Stimulated activated CD8-positive, alpha-beta memory T cell treated with anti-CD3 and anti-CD28 coated beads, Interleukin-15, amount 100 ng/mL, for 24 hours (primary cell): Measurements from ENCODE around the gene IPO13.

Source experiments
- DNase-seq: peaks from one replicate; pipeline ENCODE4 v3.0.0-alpha.2; 2020; ENCODE audit warnings: low read depth

IPO13 gene

DNA sequence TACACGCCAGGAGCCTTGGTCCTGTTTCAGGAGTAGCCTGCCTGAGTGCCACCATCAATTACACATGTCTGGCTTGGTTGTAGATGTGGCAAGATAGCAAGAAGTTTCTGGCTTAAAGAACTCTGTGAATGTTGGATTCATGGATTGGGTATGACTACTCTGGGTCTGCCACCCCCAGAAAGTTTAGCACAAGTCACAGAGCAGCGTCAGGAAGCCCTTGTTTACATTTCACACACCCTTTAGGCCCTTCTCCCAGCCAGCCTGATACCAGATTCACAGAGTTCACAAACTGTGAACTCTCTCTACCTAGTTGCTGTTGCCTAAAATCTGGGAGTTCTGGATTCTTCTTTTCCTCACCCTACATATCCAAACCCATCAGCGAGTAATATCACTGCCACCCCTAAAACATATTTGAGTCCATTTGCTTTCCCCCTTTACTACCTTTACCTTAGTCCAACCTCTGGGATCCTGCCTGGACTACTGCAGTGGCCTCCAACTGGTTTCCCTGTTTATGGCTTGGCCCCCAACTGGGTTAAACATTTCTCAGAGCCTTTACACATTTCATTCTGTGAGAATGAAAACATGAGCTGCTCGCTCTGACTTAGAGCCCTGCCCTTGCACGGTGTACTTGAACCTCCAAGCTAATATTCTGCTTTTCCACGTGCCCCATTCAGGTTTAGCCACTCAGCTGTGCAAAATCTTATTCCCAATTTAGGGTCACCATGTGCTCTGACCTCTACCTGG is 40.6 kb downstream of the IPO13 start:
- no peak for DNase-seq

DNA sequence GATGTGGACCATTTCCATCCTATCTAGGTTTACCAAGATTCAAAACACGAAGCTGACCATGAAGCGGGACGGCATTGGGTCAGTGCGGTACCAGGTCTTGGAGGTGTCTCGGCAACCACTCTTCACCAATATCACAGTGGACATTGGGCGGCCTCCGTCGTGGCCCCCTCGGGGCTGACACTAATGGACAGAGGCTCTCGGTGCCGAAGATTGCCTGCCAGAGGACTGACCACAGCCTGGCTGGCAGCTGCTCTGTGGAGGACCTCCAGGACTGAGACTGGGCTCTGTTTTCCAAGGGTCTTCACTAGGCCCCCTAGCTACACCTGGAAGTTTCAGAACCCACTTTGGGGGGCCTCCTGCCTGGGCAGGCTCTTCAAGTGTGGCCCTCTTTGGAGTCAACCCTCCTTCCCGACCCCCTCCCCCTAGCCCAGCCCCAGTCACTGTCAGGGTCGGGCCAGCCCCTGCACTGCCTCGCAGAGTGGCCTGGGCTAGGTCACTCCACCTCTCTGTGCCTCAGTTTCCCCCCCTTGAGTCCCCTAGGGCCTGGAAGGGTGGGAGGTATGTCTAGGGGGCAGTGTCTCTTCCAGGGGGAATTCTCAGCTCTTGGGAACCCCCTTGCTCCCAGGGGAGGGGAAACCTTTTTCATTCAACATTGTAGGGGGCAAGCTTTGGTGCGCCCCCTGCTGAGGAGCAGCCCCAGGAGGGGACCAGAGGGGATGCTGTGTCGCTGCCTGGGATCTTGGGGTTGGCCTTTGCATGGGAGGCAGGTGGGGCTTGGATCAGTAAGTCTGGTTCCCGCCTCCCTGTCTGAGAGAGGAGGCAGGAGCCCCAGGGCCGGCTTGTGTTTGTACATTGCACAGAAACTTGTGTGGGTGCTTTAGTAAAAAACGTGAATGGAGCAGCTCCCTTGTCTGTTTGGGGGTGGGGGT is 43.8 kb downstream of the IPO13 start:
- DNase-seq, result no peak

DNA sequence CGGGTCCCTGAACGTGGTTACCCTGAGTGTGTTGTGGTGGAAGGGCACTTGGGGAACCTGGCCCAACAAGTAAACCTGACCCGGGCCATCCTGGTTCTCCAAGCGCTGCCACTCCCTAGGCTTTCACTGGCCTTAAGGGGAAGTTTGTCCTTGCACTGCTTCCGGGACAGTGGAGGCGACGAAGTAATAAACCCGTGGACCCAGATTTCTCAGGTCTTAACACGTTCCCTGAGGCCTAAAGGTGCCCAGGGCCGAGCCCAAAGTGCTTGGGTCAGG is 44.4 kb downstream of the IPO13 start:
- DNase-seq, result no peak

DNA sequence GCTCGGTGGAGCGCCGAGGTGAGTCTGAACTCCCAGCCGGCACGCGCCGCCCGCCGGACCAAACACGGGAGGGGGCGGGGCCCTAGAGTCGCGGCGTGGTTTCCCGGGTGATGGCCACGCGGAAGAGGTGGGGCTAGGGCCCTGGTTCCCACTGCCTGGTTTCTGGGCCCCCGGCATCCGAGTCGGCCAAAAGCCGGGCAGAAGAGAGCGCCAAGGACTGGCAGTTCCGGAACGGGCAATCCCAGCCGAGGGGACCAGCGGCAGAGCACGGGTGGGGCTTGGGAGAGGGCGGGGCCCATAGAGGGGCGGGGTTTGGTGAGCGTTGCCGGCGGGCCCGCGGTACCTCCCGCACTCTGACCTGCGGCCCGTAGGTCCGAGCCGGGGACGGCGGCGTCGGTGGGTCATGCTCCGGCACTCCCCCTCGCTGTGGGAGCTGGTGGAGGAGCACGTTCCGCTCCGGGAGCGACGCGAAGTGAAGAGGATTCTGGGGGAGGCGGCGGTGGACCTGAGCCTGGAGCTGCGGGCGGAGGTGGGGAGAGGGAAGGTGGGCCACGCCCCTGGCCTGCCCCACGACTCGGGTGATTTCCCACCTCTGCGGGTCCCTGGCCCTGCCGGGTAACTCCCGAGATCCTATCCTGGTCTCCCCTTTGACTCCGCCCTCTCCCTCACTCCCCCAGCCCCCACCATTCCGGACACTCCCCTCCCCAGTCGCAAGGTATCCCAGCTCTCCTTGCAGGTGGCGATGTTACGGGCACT is 44.9 kb downstream of the IPO13 start, which contains the start of gene CCDC24:
Gene CCDC24, plus strand, starts transcription at position 124 of the 756 bp plus-strand sequence. Its CDS starts 280 bp downstream, at position 404.
- DNase-seq, result peak; percentile 58

DNA sequence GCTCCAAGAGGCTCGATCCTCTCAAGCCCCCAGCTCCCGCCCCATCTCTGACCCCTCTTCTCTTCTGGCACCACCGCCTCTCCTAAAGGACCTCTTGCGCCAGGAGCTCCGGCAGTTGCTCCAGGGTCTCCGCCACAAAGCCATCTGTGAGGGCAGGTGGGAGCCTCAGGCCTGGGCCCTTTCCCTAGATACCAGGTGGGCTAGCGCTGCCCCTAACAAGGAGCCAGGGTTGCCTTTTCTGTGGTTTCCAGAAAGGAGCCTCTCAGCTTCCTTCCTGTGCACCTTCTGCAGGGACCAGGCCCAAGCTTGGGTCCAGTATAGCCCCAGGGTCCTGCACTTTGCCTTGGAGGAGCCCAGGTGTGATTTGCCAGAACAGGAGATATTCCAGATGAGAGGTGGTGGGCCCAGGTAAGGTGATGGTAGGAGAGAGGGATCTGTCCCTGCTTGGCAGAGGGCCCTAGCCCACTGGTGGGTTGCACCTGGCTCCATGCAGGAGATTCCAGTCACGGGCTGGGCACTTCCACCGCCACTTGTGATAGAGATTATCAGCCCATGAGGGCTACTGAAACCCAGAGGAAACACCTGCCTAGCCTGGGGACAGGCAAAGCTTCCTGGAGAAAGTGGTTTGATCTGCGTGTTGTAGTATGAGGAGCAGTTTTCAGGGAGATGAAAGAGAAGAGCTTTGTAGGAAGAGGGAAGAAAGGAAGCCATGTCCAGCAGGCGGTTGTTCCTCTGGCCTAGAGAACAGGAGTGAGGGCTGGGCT is 45.7 kb downstream of the IPO13 start:
- no peak for DNase-seq

DNA sequence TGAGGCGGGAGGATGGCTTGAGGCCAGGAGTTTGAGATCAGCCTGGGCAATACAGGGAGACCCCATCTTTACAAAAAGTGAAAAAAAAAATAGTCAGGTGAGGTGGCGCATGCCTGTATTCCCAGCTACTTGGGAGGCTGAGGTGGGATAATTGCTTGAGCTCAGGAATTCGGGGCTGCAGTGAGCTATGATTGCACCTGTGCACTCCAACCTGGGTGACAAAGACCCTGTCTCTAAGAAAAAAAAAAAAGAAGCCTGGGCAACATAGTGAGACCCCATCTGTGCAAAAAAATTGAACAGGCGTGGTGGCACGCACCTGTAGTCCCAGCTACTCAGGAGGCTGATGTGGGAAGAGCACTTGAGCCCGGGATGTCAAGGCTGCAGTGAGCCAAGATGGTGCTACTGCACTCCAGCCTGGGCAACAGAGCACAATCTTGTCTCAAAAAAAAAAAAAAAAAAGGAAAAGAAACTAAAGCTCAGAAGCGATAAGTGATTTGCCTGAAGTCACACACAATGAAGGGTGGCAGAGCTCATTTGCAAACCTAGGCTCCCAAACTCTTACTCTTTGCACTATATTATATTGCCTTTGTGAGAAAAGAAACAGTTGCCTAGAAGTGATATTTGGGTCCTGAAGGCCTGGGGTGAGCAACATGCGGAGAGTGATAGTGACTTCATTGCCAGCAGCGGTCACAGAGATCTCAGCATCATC is 46.6 kb downstream of the IPO13 start:
- DNase-seq, result no peak

DNA sequence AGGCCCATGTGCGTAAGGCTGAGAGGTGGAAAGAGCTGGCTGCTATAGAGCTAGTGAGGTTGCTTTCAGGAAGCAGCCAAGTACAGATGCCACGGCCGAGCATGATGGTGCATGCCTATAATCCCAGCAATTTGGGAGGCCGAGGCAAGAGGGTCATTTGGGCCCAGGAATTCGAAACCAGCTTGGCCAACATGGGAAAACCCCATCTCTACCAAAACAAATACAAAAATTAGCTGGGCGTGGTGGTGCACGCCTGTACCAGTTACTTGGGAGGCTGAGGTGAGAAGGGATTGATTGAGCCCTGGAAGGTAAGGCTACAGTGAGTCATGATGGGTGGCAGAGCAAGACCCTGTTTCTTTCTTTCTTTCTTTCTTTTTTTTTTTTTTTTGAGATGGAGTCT is 47.3 kb downstream of the IPO13 start:
- no peak for DNase-seq

DNA sequence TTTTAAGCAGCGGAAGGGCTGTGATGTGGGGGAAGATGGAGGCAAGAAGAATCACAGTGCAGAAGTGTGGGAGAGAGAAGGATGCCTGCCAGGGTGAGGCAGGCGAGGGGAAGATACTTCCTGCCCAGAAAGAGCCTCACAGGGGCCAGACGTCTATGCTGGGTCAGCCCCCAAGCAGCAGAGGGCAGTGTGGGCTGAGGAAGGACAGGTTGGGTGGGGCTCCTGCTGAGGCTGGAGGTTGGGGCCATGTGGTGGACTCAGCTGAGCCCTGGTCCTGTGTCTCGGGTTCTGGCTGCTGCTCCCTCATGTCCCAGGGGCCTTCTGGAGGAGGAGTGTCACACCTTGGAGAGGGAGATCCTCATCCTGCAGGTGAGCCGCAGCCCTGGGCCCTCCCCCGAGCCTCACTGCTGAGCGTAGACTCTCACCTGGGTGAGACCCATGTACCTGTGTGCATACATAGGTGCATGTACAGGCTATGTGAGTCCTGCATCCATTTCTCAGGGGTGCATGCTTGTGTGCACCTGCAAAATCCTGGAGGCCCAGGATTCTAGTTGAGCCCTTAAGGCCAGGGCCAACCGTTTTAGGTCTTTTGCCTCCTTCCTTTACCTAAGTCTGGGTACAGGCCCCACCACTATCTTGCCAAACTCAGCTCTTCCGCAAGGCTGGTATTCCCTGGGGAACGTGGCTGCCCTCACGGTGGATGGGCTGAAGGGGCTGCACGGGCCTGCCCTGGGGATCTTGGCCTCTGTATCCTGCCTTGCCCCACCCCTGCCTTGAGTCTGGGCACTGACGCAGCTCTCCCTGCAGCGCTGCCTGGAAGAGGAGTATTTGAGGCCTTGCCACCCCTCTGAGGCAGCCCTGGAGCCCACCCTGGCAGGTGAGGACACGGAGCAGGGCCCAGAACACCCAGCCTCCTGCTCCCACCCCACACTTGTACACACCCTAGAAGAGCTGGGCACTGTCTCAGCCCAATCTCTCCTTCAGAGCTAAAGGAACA is 48.3 kb downstream of the IPO13 start:
- no peak for DNase-seq

DNA sequence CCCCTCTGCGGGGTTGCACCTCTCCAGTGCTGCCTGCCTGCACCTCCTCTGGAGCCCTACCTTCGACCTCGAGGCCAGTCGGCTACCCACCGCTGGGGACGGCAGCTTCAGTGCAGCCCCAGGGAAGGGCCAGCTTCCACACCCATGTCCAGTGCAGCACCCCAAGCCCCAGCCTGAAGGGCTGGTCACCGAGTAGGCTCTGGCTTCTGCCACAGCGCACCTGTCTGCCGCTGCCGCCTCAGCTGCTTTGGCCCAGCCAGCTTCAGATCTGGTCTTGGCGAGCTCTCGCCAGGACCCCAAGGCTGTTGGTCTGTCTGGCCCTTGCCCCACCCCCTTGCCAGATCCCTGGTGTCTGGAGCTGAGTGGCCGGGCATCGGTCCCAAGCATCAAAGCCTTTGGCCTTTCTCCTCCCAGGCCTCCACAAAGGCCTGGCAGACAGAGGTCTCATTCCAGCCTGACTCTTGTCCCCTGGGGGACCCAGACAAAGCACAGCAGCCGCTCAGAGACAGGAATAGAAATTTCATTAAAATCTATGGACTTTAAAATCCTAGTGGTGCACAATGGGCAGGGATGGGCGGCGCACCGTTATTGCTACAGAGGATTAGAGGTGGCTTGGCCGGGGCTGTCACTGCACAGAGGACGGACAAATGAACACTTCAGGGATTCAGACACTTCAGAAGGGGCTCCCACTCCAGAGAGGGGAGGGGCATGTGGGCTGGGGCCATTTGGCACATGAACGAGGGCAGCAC is 49.4 kb downstream of the IPO13 start:
- no peak for DNase-seq

DNA sequence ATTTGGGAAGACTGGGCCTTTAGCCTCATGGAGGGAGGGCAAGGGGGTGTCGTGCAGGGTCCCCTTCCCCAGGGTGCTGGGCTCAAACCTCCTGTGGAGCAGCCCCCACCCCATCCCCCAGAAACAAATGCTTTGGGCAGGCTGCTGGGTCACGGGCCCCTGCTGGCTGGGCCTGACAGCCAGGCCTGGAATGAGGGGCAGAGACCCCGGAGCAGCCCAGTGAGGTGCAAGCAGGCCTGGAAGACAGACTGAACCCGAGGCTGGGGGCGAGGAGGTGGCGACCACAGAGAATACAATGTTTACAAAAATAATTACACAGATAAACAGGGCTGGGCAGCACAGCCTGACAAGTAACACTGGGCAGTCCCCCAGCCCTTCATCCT is 50.0 kb downstream of the IPO13 start:
- DNase-seq, result no peak

DNA sequence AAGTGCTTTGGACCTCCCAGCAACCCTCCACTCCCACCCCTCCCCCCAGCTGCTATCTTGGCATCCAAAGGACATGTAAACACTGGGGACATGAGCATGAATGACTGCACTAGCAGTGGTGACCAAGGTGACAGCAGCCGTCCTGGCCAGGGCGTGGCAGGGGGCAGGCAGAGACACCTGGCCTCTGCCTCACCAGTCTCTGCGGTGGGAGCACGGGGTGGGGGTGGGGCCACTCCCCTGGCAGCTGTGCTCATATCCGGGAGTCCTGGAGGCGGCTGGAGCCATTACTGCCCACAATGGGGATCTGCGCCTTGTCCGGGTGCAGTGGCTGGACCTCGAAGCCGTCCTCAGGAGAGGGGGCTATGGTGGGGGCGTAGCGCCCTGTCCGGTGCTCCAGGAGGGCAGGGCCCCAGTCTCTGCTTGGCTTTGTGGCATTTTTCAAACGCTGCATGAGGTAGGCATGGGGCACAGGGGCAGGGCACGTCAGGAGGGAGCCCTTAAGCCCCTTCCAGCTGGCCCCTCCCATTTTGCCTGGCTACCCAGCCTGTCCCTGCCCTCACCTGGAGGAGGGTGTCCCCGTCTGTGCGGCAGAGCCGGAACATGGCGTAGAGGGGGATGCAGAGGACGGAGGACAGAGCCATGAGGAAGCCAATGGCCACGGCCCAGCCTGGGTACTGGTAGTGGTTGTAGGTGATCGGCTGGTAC is 50.7 kb downstream of the IPO13 start:
- no peak for DNase-seq

DNA sequence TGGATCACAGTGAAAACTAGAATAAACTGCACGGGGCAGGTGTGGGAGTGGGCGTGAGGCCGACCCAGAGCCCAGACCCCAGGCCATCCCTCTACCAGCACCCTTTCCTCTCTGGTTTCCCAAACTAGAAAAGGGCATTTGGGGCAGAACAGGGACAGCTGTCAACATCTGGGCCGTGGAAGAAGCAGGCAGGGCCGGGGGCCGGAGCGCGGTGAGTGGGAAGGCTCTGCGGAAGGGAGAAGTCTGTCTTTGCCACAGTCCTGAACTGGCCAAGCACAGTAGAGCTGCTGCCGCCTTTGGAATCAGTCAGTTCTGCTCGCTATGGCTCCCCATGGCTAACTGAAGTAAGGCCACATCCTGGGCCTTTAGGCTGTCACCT is 51.2 kb downstream of the IPO13 start:
- DNase-seq, result no peak

DNA sequence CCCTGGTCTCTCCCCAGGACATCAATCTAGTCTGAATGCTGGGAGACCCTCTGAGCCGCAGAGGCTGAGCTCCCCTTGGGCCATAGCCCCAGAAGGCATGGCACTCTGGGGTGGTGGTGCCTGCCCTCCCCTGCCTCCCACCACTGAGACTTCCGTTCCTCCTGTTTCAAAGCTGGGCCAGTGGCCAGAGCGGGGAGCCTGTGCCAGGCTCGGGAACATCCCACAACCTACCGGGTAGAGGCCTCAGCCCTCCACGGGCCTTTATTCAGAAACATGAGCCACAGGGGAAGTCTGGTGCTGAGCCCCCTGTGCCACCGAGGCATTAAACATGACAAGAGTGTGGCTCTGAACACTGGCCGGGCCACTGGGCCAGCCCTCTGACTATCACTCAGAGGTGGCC is 52.7 kb downstream of the IPO13 start:
- no peak for DNase-seq

DNA sequence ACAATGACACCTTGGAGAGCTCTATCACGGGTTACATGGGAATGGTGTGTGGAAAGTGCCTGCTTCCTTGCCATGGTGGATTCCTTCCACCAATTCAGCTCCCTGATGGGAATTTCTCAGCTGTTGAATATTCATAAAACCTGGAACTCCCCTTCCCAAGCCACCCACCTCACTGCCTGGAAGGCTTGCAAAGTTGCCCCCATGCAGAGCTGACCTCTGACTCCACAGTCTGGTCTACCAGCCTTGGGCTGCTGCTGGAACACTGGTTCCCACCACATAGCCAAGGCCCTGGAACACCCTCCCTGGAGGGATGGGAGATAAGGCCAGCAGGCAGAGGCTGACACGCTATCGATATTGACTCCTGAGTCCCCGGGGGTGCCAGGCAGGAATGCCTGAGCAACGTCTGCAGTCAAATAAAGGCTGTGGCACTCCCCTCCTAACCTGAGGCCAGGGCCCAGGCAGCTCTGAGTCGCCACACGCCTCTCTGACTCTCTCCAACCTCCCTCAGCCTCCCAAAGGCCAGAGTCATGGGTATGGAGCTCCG is 53.4 kb downstream of the IPO13 start:
- no peak for DNase-seq

DNA sequence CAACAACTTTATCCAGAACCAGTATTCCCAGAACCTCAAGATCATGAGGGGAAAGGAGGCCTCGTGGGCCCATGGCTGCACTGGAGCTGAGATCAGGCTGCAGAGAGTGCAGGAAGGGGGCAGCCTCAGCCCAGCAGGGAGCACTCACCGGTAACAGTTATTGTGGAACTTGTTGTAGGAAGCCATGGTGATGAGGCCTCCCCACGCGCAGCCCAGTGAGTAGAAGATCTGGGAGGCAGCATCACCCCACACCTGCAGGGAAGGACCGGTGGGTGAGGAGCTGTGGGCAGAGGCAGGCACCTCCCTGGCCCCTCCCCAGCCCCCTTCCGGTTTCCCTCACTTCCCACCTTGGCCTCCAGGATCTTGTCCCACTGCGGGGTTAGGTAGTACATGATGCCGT is 55.4 kb downstream of the IPO13 start:
- no peak for DNase-seq

DNA sequence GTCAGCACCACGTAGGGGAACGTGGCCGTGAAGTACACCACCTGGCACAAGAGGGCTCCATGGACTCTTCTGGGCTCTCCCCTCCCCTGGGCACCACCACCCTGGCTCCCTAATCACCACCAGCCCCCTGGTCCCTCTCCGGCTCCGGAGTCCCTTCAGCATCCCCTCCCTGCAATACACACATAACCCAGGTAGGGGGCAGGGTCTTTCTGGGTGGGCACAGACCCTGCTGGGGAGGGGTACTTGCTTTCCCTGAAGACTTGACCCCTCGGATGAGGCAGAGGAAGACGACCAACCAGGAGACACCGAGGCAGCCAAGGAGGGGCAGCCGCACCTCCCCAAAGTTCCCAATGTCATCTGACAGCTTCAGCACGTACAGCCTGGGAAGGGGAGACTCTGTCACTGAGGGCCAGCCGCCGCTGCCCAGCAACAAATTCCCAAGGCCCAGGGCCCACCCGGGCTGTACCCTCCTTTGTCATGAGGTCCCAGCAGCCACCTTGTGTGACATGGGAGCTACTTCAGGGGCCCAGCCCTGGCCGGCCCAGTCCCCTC is 55.9 kb downstream of the IPO13 start:
- DNase-seq, result no peak

DNA sequence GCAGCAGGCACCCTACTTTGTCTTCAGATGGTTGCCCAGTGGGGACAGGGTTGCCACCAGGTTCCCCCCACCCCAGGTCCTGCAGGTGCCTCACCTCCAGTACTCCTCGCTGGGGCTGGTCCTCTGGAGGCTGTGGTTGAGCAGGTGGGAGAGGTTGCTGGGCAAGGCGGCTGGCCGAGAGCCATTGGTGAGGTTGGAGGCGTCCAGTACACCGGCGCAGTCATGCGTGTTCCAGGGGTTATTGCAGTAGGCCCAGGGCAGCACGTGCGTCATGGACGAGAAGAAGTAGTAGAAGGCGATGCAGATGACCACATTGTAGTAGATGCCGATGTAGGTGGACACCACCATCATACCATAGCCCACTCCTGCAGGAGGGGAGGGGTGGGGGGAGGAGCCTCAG is 61.5 kb downstream of the IPO13 start:
- no peak for DNase-seq

DNA sequence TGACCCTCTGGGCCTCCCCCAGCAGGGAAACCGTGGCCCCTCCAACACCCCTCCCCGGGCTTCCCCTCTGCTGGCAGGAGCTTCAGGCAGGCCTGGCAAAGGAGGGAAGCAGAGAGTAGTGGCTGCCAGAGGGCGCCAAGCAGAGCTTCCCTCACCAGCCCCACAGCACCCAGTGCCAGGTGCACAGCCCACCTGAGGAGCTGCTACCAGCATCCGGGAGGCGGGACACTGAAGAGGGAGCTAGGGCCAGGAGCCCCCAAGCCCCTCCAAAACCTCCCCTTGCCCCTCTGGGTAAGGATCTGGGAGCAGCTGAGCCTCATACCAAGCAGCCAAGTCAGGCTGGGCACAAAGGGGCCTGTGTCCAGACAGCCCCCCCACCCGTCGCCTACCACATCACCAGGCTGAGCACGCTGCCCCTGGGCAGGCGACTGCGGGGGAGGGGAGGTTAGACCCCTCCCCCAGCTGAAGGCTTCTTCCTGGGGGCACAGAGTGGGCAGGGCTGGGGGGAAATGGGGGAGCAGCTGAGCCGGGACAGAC is 64.3 kb downstream of the IPO13 start:
- no peak for DNase-seq
